SIG-M5 treated with dmso at 0.1 percent for 504 hours (cell line): ENCODE measurements around the gene BHMT2.

Experiments used
- DNase-seq: peaks from one replicate; lab custom pipeline; 2025; ENCODE audit not compliant: unreplicated experiment; lab: John Stamatoyannopoulos, UW

Gene BHMT2

GRCh38 chr5:79069488-79070349 lies at the start of gene BHMT2, which contains the start of gene DMGDH:
TSS of gene BHMT2 (plus strand) at chr5:79069767. CDS start at chr5:79069783, 16 bp downstream.
TSS of gene DMGDH (minus strand) at chr5:79069674. CDS start at chr5:79069620, 54 bp downstream.
- no peak for DNase-seq

- peak; percentile 53 for DNase-seq
These were observed 48.6 kb upstream of the BHMT2 start for GRCh38 chr5:79020861-79021561.

- DNase-seq: no peak
These were observed 47.8 kb upstream of the BHMT2 start for GRCh38 chr5:79021753-79022152.

GRCh38 chr5:79022771-79023170 lies 46.8 kb upstream of the BHMT2 start:
- DNase-seq: no peak

GRCh38 chr5:79023348-79023747 lies 46.2 kb upstream of the BHMT2 start:
- no peak for DNase-seq

- DNase-seq: no peak
These were observed 45.6 kb upstream of the BHMT2 start for GRCh38 chr5:79023947-79024346.

- DNase-seq: peak; percentile 47
These were observed 44.5 kb upstream of the BHMT2 start for GRCh38 chr5:79025054-79025472.

GRCh38 chr5:79030663-79031484 lies 38.7 kb upstream of the BHMT2 start:
- no peak for DNase-seq

- no peak for DNase-seq
These were observed 38.1 kb upstream of the BHMT2 start for GRCh38 chr5:79031485-79031867.

- DNase-seq: no peak
These were observed 37.4 kb upstream of the BHMT2 start for GRCh38 chr5:79032031-79032695.

GRCh38 chr5:79032782-79033181 lies 36.8 kb upstream of the BHMT2 start:
- no peak for DNase-seq

- no peak for DNase-seq
These were observed 34.3 kb upstream of the BHMT2 start for GRCh38 chr5:79035237-79035636.

- no peak for DNase-seq
These were observed 32.8 kb upstream of the BHMT2 start for GRCh38 chr5:79036769-79037168.

GRCh38 chr5:79042188-79042587 lies 27.4 kb upstream of the BHMT2 start:
- no peak for DNase-seq

- DNase-seq: no peak
These were observed 22.4 kb upstream of the BHMT2 start for GRCh38 chr5:79047199-79047598.

GRCh38 chr5:79048437-79048836 lies 21.1 kb upstream of the BHMT2 start:
- DNase-seq: no peak

GRCh38 chr5:79050498-79050897 lies 19.1 kb upstream of the BHMT2 start:
- no peak for DNase-seq

- DNase-seq: no peak
These were observed 16.2 kb upstream of the BHMT2 start for GRCh38 chr5:79053321-79053720.

GRCh38 chr5:79055017-79055416 lies 14.6 kb upstream of the BHMT2 start:
- DNase-seq: no peak

GRCh38 chr5:79056847-79057246 lies 12.7 kb upstream of the BHMT2 start:
- DNase-seq: no peak

GRCh38 chr5:79059674-79060073 lies 9.9 kb upstream of the BHMT2 start:
- no peak for DNase-seq
